H9 (cell line): ENCODE data around the gene USP6NL. TPM values are rescaled to one million over a fixed set of nuclear protein-coding genes. Genes with fewer than 3 reads are reported as not detected.

Source experiments
- DNase-seq: peaks from one replicate; pipeline ENCODE4 v3.0.0-alpha.2; 2017
- H2AFZ ChIP-seq: one replicate; pipeline ENCODE4 v1.6.1; 2013; ENCODE audit warnings: mild to moderate bottlenecking, low read length, control low read depth, moderate library complexity
- H2AK5ac ChIP-seq: 2 replicates; pipeline ENCODE4 v1.6.1; 2013; ENCODE audit warnings: low read length, control low read depth, mixed read lengths; ENCODE audit not compliant: insufficient read length
- H2BK120ac ChIP-seq: one replicate; pipeline ENCODE4 v1.6.1; 2013; ENCODE audit warnings: low read depth, mild to moderate bottlenecking, low read length, control low read depth, inconsistent platforms; ENCODE audit not compliant: poor library complexity, severe bottlenecking
- H2BK12ac ChIP-seq: 2 replicates; pipeline ENCODE4 v1.6.1; 2013; ENCODE audit warnings: low read length, control low read depth, mixed read lengths, low read depth; ENCODE audit not compliant: insufficient read length
- H2BK15ac ChIP-seq: 2 replicates; pipeline ENCODE4 v1.6.1; 2013; ENCODE audit warnings: low read depth, low read length, control low read depth
- H2BK20ac ChIP-seq: one replicate; pipeline ENCODE4 v1.6.1; 2013; ENCODE audit warnings: low read depth, mild to moderate bottlenecking, low read length, control low read depth, inconsistent platforms; ENCODE audit not compliant: poor library complexity, severe bottlenecking
- H2BK5ac ChIP-seq: 2 replicates; pipeline ENCODE4 v1.6.1; 2013; ENCODE audit warnings: low read length, control low read depth, mixed read lengths; ENCODE audit not compliant: insufficient read length
- H3K14ac ChIP-seq: 2 replicates; pipeline ENCODE4 v1.6.1; 2013; ENCODE audit warnings: low read length, control low read depth; ENCODE audit not compliant: insufficient read depth
- H3K18ac ChIP-seq: 2 replicates; pipeline ENCODE4 v1.6.1; 2013; ENCODE audit warnings: low read depth, mild to moderate bottlenecking, mixed read lengths, low read length, control low read depth; ENCODE audit not compliant: insufficient read length
- H3K23ac ChIP-seq: 2 replicates; pipeline ENCODE4 v1.6.1; 2013; ENCODE audit warnings: low read length, control low read depth, mixed read lengths, low read depth; ENCODE audit not compliant: insufficient read length
- H3K23me2 ChIP-seq: 2 replicates; pipeline ENCODE4 v1.6.1; 2013; ENCODE audit warnings: low read depth, mild to moderate bottlenecking, mixed read lengths, low read length, control low read depth; ENCODE audit not compliant: insufficient read length, poor library complexity, severe bottlenecking
- H3K27ac ChIP-seq: 2 replicates; pipeline ENCODE4 v1.5.1; 2013; ENCODE audit warnings: low read length, control low read depth, mixed read lengths, low read depth; ENCODE audit not compliant: insufficient read length
- H3K27me3 ChIP-seq: 2 replicates; pipeline ENCODE4 v1.6.1; 2013; ENCODE audit warnings: low read length, control low read depth, inconsistent platforms; ENCODE audit not compliant: insufficient read depth
- H3K4ac ChIP-seq: 2 replicates; pipeline ENCODE4 v1.6.1; 2013; ENCODE audit warnings: low read depth, mild to moderate bottlenecking, control low read depth, inconsistent platforms, low read length, moderate library complexity
- H3K4me1 ChIP-seq: 2 replicates; pipeline ENCODE4 v1.6.1; 2013; ENCODE audit warnings: low read length, control low read depth, inconsistent platforms; ENCODE audit not compliant: insufficient read depth
- H3K4me2 ChIP-seq: 2 replicates; pipeline ENCODE4 v1.6.1; 2013; ENCODE audit warnings: low read length, control low read depth, mixed read lengths; ENCODE audit not compliant: insufficient read length, insufficient read depth
- H3K56ac ChIP-seq: 2 replicates; pipeline ENCODE4 v1.6.1; 2013; ENCODE audit warnings: low read depth, mild to moderate bottlenecking, mixed read lengths, low read length, control low read depth; ENCODE audit not compliant: insufficient read length
- H3K79me1 ChIP-seq: 2 replicates; pipeline ENCODE4 v1.6.1; 2013; ENCODE audit warnings: low read depth, mild to moderate bottlenecking, moderate library complexity, low read length, control low read depth, inconsistent platforms; ENCODE audit not compliant: insufficient read depth, poor library complexity, severe bottlenecking
- H3K79me2 ChIP-seq: 2 replicates; pipeline ENCODE4 v1.6.1; 2013; ENCODE audit warnings: low read length, control low read depth, inconsistent platforms; ENCODE audit not compliant: insufficient read depth
- H3K9ac ChIP-seq: 2 replicates; pipeline ENCODE4 v1.6.1; 2013; ENCODE audit warnings: low read length, control low read depth, mixed read lengths; ENCODE audit not compliant: insufficient read length; ENCODE audit errors: extremely low read depth
- H3K9me3 ChIP-seq: one replicate; pipeline ENCODE4 v1.6.1; 2013; ENCODE audit warnings: low read depth, low read length, inconsistent platforms; ENCODE audit not compliant: control insufficient read depth
- H3T11ph ChIP-seq: one replicate; pipeline ENCODE4 v1.6.1; 2013; ENCODE audit warnings: mild to moderate bottlenecking, low read length, control low read depth, inconsistent platforms
- H4K20me1 ChIP-seq: one replicate; pipeline ENCODE4 v1.6.1; 2013; ENCODE audit not compliant: control insufficient read depth, insufficient read length, insufficient read depth
- H4K5ac ChIP-seq: 2 replicates; pipeline ENCODE4 v1.6.1; 2013; ENCODE audit warnings: low read depth, mild to moderate bottlenecking, mixed read lengths, low read length, control low read depth; ENCODE audit not compliant: insufficient read length
- H4K8ac ChIP-seq: replicated peaks from 2 replicates; pipeline ENCODE4 v1.6.1; 2013; ENCODE audit warnings: low read length, control low read depth, mixed read lengths, low read depth; ENCODE audit not compliant: insufficient read length
- H4K91ac ChIP-seq: 2 replicates; pipeline ENCODE4 v1.6.1; 2013; ENCODE audit warnings: low read depth, mild to moderate bottlenecking, moderate library complexity, mixed read lengths, low read length, control low read depth; ENCODE audit not compliant: insufficient read length
- H3K27ac Mint-ChIP-seq, 3 experiments: 2 replicates in 2 of 3; 3 replicates in 1 of 3; pipeline ENCODE4 v1.8.0; 2020 to 2021; ENCODE audit warnings: mixed read lengths in 3 of 3, mild to moderate bottlenecking in 1 of 3, moderate library complexity in 1 of 3
- H3K27me3 Mint-ChIP-seq: 2 replicates; pipeline ENCODE4 v1.8.0; 2021; ENCODE audit warnings: low read depth, mild to moderate bottlenecking, moderate library complexity, mixed read lengths
- H3K36me3 Mint-ChIP-seq, 3 experiments: 2 replicates in 2 of 3; 3 replicates in 1 of 3; pipeline ENCODE4 v1.8.0; 2020 to 2021; ENCODE audit warnings: low read depth in 3 of 3, mixed read lengths in 3 of 3; ENCODE audit not compliant: insufficient read depth in 1 of 3
- H3K4me1 Mint-ChIP-seq, 2 experiments: 2 replicates each; pipeline ENCODE4 v1.8.0; 2020; ENCODE audit warnings: mixed read lengths in 2 of 2
- H3K4me3 Mint-ChIP-seq, 2 experiments: 2 replicates in 1 of 2; 3 replicates in 1 of 2; pipeline ENCODE4 v1.8.0; 2020 to 2021; ENCODE audit warnings: mild to moderate bottlenecking in 2 of 2, mixed read lengths in 2 of 2, moderate library complexity in 1 of 2
- H3K9me3 Mint-ChIP-seq, 2 experiments: 2 replicates in 1 of 2; 3 replicates in 1 of 2; pipeline ENCODE4 v1.8.0; 2020; ENCODE audit warnings: mild to moderate bottlenecking in 2 of 2, mixed read lengths in 2 of 2, moderate library complexity in 1 of 2
- WGBS: extraction: QIAGEN DNeasy Blood & Tissue Kit; methylation state at CpG from one replicate; pipeline ENCODE4 v1.1.7; 2013; ENCODE audit warnings: missing lambda C conversion rate, low lambda C conversion rate, mixed read lengths; ENCODE audit not compliant: insufficient read length; ENCODE audit errors: extremely low coverage; 5-methylcytosine and 5-hydroxymethylcytosine counted together
- total RNA-seq: library from RNA; stranded (reverse); gene quantifications from 2 replicates; pipeline ENCODE4 v1.2.1, GENCODE V29; 2021
- TF ChIP-seq, protein P1 (sequence below): fragments of 200-600 bp; sonication (generic); conservative IDR thresholded peaks from 3 replicates; pipeline ENCODE4 v1.8.0; 2021; ENCODE audit warnings: antibody characterized with exemption, mild to moderate bottlenecking

The USP6NL gene
- total RNA-seq, 1 experiment from 2014 or later, result 28.3 TPM

DNA sequence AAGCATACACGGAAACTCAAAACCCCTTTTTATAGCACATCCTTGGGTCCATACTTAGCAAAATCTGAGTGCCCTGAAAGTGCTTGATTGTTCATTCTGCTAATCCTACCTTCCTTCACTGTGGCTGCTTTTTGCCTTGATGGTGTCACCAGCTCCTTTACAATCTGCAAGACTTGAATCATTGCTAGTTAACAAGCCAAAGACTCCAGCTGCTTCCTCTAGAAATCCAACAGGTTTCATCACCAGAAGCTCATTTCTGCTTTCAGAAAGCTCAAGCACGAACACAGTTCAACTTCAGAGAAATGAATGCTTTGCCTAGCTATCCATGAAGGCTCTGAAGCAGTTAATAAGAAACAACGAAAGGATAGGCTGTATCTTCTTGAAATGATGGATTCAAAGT is 38.0 kb downstream of the USP6NL start:
- H4K5ac ChIP-seq, result no peak overlapping the region
- H3K27me3 ChIP-seq, result no peaks in the 10 kb centered on the region; the same call in 1 of the 2 replicates
- no peaks in the 10 kb centered on the region for H4K20me1 ChIP-seq
- Mint-ChIP-seq H3K4me3 (no peak overlapping the region), H3K4me1 (peaks cover 29 to 30% of the 10 kb centered on the region in 2 experiments), H3K36me3 (peaks cover 0 to 4% (median 3%) of the 10 kb centered on the region in 3 experiments; a peak in 2 of 7 replicates), H3K27ac (peak overlapping the region in 1 of 3 experiments; percentile 32; a peak in 2 of 7 replicates), H3K9me3 (peaks cover 0 to 3% of the 10 kb centered on the region in 2 experiments; a peak in 1 of 5 replicates), H3K27me3 (no peaks in the 10 kb centered on the region)
- peaks cover 5% of the 10 kb centered on the region; the same call in 1 of the 2 replicates for H3K79me2 ChIP-seq
- no peak overlapping the region for H3K4ac ChIP-seq
- no peak overlapping the region for H3K56ac ChIP-seq
- no peaks in the 10 kb centered on the region for H3K23me2 ChIP-seq
- no peak overlapping the region for H3K4me2 ChIP-seq
- H2BK5ac ChIP-seq, result no peak overlapping the region
- DNase-seq, result no peak
- no peak overlapping the region for H2BK12ac ChIP-seq
- H3K14ac ChIP-seq, result no peak overlapping the region
- no peaks in the 10 kb centered on the region for H3K4me1 ChIP-seq
- TF ChIP-seq, protein P1, sequence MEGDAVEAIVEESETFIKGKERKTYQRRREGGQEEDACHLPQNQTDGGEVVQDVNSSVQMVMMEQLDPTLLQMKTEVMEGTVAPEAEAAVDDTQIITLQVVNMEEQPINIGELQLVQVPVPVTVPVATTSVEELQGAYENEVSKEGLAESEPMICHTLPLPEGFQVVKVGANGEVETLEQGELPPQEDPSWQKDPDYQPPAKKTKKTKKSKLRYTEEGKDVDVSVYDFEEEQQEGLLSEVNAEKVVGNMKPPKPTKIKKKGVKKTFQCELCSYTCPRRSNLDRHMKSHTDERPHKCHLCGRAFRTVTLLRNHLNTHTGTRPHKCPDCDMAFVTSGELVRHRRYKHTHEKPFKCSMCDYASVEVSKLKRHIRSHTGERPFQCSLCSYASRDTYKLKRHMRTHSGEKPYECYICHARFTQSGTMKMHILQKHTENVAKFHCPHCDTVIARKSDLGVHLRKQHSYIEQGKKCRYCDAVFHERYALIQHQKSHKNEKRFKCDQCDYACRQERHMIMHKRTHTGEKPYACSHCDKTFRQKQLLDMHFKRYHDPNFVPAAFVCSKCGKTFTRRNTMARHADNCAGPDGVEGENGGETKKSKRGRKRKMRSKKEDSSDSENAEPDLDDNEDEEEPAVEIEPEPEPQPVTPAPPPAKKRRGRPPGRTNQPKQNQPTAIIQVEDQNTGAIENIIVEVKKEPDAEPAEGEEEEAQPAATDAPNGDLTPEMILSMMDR, result no peak
- no peak overlapping the region for H3T11ph ChIP-seq
- no peak overlapping the region for H4K91ac ChIP-seq
- no peak overlapping the region for H2AFZ ChIP-seq
- no peak overlapping the region for H2BK120ac ChIP-seq
- no peak overlapping the region for H2BK20ac ChIP-seq
- WGBS, result no CpG with 5 or more reads among the region's 3 CpGs
- no peak overlapping the region for H3K18ac ChIP-seq
- H3K23ac ChIP-seq, result no peak overlapping the region
- H2BK15ac ChIP-seq, result no peak overlapping the region
- H4K8ac ChIP-seq, result no peak overlapping the region
- H3K27ac ChIP-seq, result no peak overlapping the region
- no peak overlapping the region for H3K9ac ChIP-seq
- H3K79me1 ChIP-seq, result peaks cover 5% of the 10 kb centered on the region
- no peaks in the 10 kb centered on the region for H3K9me3 ChIP-seq
- no peak overlapping the region for H2AK5ac ChIP-seq
